Measurements from ENCODE around the gene MRPS7.
A peak's percentile ranks its signal among the peaks of the same experiment; 100 is the strongest.
"Not testable (repeated sequence)": the region's sequence is repeated elsewhere in the genome, so short reads cannot be mapped to it uniquely, and the experiment has no call there.

MRPS7 gene

DNA sequence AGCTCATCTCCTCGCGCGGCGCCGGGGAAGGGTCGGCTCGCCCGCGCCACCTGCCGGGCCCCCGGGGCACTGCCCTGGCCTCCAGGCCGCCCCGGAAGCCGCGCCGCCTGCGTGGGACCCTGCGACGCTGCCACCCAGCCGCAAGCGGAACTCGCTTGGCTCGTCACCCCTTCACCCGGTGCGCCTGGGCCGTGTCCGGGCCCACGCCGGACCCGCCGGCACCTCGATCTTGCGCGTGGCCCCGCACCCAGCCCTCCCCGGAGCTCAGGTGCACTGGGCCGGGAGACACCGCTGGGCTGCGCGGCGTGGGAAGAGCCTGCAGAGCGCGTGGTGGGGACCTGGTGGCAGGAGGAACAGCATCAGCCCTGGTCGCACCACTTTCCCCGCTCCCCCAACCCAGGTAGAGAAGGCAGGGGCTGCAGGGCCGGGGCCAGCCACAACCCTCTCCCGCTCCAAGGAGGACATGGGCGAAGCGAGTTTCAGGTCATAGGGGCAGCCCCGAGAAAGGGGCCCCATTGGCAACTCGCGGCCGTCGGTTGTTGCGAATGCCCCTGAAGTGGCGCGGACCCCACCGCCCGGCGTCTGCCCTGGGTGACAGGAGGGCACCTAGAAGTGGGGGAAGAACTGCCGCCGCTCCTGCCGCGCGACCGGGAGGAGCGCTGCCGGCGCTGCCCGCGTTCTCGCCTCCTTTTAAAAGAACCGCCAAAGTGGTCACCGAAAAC, 9.7 kb downstream of the MRPS7 start:
- H3K4me3 ChIP-seq, result peak overlapping the region; percentile 82
- peak overlapping the region; percentile 92 to 97 for H3K27ac ChIP-seq
- TF ChIP-seq, protein P1, sequence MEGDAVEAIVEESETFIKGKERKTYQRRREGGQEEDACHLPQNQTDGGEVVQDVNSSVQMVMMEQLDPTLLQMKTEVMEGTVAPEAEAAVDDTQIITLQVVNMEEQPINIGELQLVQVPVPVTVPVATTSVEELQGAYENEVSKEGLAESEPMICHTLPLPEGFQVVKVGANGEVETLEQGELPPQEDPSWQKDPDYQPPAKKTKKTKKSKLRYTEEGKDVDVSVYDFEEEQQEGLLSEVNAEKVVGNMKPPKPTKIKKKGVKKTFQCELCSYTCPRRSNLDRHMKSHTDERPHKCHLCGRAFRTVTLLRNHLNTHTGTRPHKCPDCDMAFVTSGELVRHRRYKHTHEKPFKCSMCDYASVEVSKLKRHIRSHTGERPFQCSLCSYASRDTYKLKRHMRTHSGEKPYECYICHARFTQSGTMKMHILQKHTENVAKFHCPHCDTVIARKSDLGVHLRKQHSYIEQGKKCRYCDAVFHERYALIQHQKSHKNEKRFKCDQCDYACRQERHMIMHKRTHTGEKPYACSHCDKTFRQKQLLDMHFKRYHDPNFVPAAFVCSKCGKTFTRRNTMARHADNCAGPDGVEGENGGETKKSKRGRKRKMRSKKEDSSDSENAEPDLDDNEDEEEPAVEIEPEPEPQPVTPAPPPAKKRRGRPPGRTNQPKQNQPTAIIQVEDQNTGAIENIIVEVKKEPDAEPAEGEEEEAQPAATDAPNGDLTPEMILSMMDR (IDR thresholded peaks at IDR 0.05), result peak; percentile 75
- peak; percentile 82 for DNase-seq (ENCODE audit: low spot score)

DNA sequence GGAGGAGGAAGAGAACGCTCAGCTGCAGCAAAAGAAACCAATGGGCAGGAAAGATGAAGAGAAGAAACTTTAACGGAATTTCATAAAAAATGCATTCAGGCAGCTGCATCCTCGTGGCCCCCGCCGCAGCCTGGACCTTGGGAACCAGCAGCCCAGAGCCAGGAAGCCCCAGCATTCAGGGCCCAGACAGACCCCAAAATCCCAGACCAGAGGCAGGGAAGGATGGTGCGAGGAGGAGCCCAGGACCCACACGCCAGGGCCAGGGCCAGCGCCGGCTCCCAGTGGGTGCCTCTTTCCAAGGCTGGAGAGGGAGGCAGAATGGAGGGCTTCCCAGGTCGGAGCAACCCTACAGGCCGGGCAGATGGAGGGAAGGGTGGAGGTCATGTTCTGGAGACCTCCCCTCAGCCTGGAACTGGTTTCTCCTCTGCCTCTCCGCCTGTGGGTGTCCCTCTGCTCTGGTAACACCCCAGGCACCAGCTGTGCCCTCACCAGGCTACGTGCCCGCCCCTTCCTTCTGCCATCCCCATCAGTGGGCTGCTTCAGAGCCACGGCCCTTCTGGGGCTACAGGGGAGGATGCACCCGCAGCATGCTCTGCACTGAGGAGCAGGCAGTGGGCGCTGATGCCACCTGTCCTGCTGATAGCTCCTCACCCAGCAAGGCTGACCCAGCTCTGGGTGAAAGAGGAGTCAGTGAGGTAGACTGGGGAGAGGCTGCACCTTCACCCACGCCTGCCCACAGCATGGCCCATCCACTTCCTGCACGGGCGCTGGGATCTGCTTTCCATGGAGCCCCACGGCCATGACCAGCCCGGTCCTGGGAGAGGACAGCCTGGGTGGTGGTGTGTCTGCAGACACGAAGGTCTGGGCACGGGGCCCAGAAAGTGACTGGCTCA, 10.5 kb downstream of the MRPS7 start:
- Histone ChIP-seq H3K27ac (peak overlapping the region; percentile 92 to 97), H3K4me3 (peak overlapping the region; percentile 82)
- DNase-seq (ENCODE audit: low spot score), result no peak
- TF ChIP-seq, protein P1 (IDR thresholded peaks at IDR 0.05), result no peak

DNA sequence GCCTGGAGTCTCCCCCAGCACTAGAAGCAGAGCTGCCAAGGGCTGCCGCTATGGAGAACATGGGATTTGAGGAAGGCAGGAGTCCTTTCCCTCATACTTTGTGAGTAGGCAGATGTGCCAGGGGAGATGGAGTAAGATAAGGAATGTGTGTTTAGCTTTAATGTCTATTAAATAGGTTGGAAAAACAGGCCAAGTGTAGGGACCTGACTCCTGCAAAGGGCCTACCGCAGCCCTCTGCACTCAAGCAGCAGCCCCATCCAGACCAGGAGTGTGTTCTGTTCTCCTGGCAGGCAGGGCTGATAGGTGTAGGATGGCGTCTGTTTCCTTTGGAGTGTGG, 11.1 kb downstream of the MRPS7 start:
- DNase-seq (ENCODE audit: low spot score), result no peak
- TF ChIP-seq, protein P1 (IDR thresholded peaks at IDR 0.05), result no peak
- H3K27ac ChIP-seq, result no peak overlapping the region
- H3K4me3 ChIP-seq, result no peak overlapping the region

DNA sequence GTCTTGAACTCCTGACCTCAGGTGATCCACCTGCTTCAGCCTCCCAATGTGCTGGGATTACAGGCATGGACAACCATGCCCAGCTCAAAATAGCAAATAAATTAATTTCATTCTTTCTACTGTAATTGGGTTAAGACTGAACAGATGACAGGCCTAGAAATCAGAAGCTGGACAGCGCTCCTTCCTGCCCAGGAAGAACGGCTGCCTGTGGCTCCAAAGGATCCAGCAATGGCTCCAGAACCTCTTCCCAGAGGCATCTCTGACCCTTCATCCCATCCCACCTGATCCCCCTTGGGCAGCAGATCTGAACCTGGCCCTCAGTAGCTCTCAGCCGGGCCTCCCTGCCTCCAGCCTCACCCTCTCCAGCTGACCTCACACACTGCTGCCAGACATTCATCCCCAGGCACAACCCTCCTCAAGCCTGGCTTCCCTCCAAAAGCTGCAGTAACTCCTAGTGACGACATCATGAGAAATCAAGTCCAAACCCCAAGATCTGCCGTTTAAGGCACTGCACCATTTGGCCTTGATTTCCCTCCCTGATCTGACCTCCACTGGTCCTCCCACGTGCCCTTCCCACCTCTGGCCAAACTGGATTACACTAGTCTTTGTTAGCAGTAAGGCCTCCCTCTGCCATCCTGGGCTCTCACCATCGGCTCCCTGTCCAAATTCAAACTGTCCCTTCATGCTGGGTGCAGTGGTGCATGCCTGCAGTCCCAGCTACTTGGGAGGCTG, 12.5 kb downstream of the MRPS7 start:
- TF ChIP-seq, protein P1 (IDR thresholded peaks at IDR 0.05), result no peak
- DNase-seq (ENCODE audit: low spot score), result no peak
- Histone ChIP-seq H3K27ac (no peak overlapping the region), H3K4me3 (no peak overlapping the region)

DNA sequence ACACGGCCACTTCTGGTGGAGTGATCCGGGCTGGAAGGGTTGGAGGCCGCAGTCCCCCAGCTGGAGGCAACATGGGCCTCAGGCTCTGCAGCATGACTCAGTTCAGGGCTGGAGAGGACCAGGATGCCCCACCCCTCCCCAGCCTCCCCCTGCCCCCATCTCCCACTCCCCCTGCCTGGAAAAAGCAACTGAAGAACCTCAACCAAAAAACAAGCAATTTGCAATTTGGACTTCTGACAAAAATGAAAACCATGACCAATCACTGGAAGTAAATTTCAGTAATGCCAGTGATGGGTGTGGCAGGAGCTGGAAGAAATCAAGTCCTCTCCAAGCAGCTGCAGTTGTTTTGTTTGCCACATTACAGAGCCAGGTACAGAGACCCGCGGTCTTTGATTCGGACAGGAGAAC, 16.0 kb downstream of the MRPS7 start:
- DNase-seq (ENCODE audit: low spot score), result no peak
- H3K27ac ChIP-seq, result no peak overlapping the region
- H3K4me3 ChIP-seq, result no peak overlapping the region
- TF ChIP-seq, protein P1 (IDR thresholded peaks at IDR 0.05), result no peak

DNA sequence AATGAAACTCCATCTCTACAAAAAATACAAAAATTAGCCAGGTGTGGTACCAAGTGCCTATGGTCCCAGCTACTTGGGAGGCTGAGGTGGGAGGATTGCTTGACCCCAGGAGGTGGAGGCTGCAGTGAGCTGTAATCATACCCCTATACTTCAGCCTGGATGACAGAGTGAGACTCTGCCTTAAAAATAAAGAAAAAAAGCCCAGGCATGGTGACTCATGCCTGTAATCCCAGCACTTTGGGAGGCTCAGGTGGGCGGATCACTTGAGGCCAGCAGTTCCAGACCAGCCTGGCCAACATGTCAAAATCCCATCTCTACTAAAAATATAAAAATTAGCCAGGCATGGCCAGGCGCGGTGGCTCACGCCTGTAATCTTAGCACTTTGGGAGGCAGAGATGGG, 18.5 kb downstream of the MRPS7 start:
- DNase-seq (ENCODE audit: low spot score); H3K4me3 ChIP-seq; H3K27ac ChIP-seq: not testable (repeated sequence)

DNA sequence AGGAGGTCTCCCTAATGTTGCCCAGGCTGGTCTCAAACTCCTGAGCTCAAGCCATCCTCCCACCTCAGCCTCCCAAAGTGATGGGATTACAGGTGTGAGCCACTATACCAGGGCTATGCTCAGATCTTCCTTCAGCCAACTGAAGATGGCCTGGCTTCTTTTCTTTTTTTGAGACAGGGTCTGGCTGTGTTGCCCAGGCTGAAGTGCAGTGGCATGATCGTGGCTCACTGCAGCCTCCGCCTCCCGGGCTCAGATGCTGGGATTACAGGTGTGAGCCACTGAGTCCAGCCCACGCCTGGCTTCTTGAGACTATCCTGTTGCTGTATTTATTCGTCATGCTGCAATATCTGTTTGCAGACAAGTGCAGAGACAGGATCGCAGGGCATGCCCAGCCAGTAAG, 23.4 kb downstream of the MRPS7 start:
- Histone ChIP-seq H3K27ac (no peak overlapping the region), H3K4me3 (no peak overlapping the region)
- TF ChIP-seq, protein P1 (IDR thresholded peaks at IDR 0.05), result no peak
- no peak for DNase-seq (ENCODE audit: low spot score)
